ENCODE data around the gene DOK4.

- TF ChIP-seq CTCF (IDR thresholded peaks at IDR 0.05; ENCODE audit: extremely low read depth in 1 of 2, insufficient read depth in 1 of 2, low read depth in 1 of 2, low read length in 2 of 2) (no peak), EZH2 (IDR thresholded peaks at IDR 0.05; ENCODE audit: borderline replicate concordance, low read depth, low read length, severe bottlenecking) (no peak), POLR2A (IDR thresholded peaks at IDR 0.05; ENCODE audit: low read depth, low read length) (no peak), POLR2AphosphoS5 (IDR thresholded peaks at IDR 0.05; ENCODE audit: insufficient read depth, low read depth, low read length) (no peak), MYC (IDR thresholded peaks at IDR 0.05; ENCODE audit: low read depth, low read length) (no peak)
These were observed 41.5 kb upstream of the DOK4 start for GRCh38 chr16:57527610-57528360.

All from endothelial cell of umbilical vein (primary cell).